Neutrophil (primary cell): Measurements from ENCODE around the gene ATP8B4.
A peak's percentile ranks its signal among the peaks of the same experiment; 100 is the strongest.
"Not testable (repeated sequence)": the region's sequence is repeated elsewhere in the genome, so short reads cannot be mapped to it uniquely, and the experiment has no call there.

Source experiments
- H3K27ac ChIP-seq: fragments of 200-600 bp; sonication (generic); 2 replicates; pipeline ENCODE4 v1.5.1; 2016; ENCODE audit warnings: mild to moderate bottlenecking, moderate library complexity
- H3K27me3 ChIP-seq: fragments of 200-600 bp; sonication (generic); 2 replicates; pipeline ENCODE4 v1.6.0; 2016; ENCODE audit warnings: mild to moderate bottlenecking
- H3K36me3 ChIP-seq: fragments of 200-600 bp; sonication (generic); 2 replicates; pipeline ENCODE4 v1.5.1; 2017
- H3K4me1 ChIP-seq, 2 experiments: fragments of 200-600 bp in 1 of 2; sonication (generic) in 1 of 2; 1 replicate in 1 of 2; 2 replicates in 1 of 2; pipeline versions ENCODE4 v1.5.1 to v1.6.1; 2013 to 2016; ENCODE audit warnings: low read depth in 1 of 2, low read length in 1 of 2, mild to moderate bottlenecking in 1 of 2, moderate library complexity in 1 of 2; ENCODE audit not compliant: control insufficient read depth in 1 of 2, insufficient read depth in 1 of 2
- H3K4me3 ChIP-seq, 2 experiments: fragments of 200-600 bp in 1 of 2; sonication (generic) in 1 of 2; 1 replicate in 1 of 2; 2 replicates in 1 of 2; pipeline ENCODE4 v1.5.1; 2013 to 2016; ENCODE audit warnings: low read depth in 1 of 2, low read length in 1 of 2, mild to moderate bottlenecking in 1 of 2, moderate library complexity in 1 of 2
- H3K9me3 ChIP-seq: fragments of 200-600 bp; sonication (generic); 2 replicates; pipeline ENCODE4 v1.5.1; 2016
- CTCF ChIP-seq: fragments of 200-600 bp; sonication (generic); IDR thresholded peaks from 2 replicates; pipeline ENCODE4 v1.5.1; 2016; ENCODE audit warnings: antibody characterized with exemption

The ATP8B4 gene

GRCh38 chr15:50106457-50106856 is 12.6 kb downstream of the ATP8B4 start:
- H3K27me3 ChIP-seq: no peaks in the 10 kb centered on the region

GRCh38 chr15:50100486-50100885 is 18.5 kb downstream of the ATP8B4 start:
- H3K27ac ChIP-seq: peak overlapping the region; percentile 63
- TF ChIP-seq CTCF: no peak

More at GRCh38 chr15:50106457-50106856, 12.6 kb downstream of the ATP8B4 start:
- no peaks in the 10 kb centered on the region for H3K9me3 ChIP-seq
- H3K36me3 ChIP-seq: no peaks in the 10 kb centered on the region
- H3K27ac ChIP-seq: peak overlapping the region; percentile 92
- H3K4me3 ChIP-seq: no peak overlapping the region
- TF ChIP-seq CTCF: no peak
- H3K4me1 ChIP-seq: peaks cover 78 to 81% of the 10 kb centered on the region in 2 experiments

GRCh38 chr15:50098545-50098944 is 20.5 kb downstream of the ATP8B4 start:
- peak overlapping the region; percentile 52 for H3K27ac ChIP-seq
- no peaks in the 10 kb centered on the region for H3K36me3 ChIP-seq
- H3K4me3 ChIP-seq: no peak overlapping the region
- H3K4me1 ChIP-seq: peaks cover 15 to 37% of the 10 kb centered on the region in 2 experiments
- no peak for TF ChIP-seq CTCF
- H3K27me3 ChIP-seq: no peaks in the 10 kb centered on the region
- H3K9me3 ChIP-seq: no peaks in the 10 kb centered on the region

More at GRCh38 chr15:50100486-50100885, 18.5 kb downstream of the ATP8B4 start:
- Histone ChIP-seq H3K9me3 (no peaks in the 10 kb centered on the region), H3K4me1 (peaks cover 28 to 44% of the 10 kb centered on the region in 2 experiments), H3K4me3 (no peak overlapping the region), H3K27me3 (no peaks in the 10 kb centered on the region), H3K36me3 (no peaks in the 10 kb centered on the region)

GRCh38 chr15:50095938-50096821 is 22.9 kb downstream of the ATP8B4 start:
- no peaks in the 10 kb centered on the region for H3K9me3 ChIP-seq
- TF ChIP-seq CTCF: no peak
- H3K36me3 ChIP-seq: no peaks in the 10 kb centered on the region
- peak overlapping the region; percentile 60 for H3K27ac ChIP-seq
- H3K4me3 ChIP-seq: no peak overlapping the region
- H3K27me3 ChIP-seq: no peaks in the 10 kb centered on the region
- H3K4me1 ChIP-seq: peaks cover 5 to 26% of the 10 kb centered on the region in 2 experiments

GRCh38 chr15:50089386-50089785 is 29.6 kb downstream of the ATP8B4 start:
- not testable (repeated sequence) for H3K36me3 ChIP-seq, H3K27me3 ChIP-seq, H3K9me3 ChIP-seq
- H3K27ac ChIP-seq: peak overlapping the region; percentile 58
- peaks cover 12 to 13% of the 10 kb centered on the region in 2 experiments for H3K4me1 ChIP-seq
- H3K4me3 ChIP-seq: peak overlapping the region; percentile 8 to 38

GRCh38 chr15:50084932-50085331 is 34.1 kb downstream of the ATP8B4 start:
- Histone ChIP-seq H3K4me3 (no peak overlapping the region), H3K9me3 (no peaks in the 10 kb centered on the region), H3K4me1 (peaks cover 8 to 12% of the 10 kb centered on the region in 2 experiments), H3K36me3 (no peaks in the 10 kb centered on the region), H3K27ac (peak overlapping the region; percentile 64), H3K27me3 (no peaks in the 10 kb centered on the region)
- no peak for TF ChIP-seq CTCF
